ENCODE measurements around the gene HIVEP3.

The HIVEP3 gene

GRCh38 chr1:41894101-41894807 lies 24.5 kb downstream of the HIVEP3 start:
- no peaks in the 10 kb centered on the region for H3K27me3 ChIP-seq (ENCODE audit: control insufficient read depth, insufficient read depth, low read length)
- no peak overlapping the region for H3K9ac ChIP-seq (ENCODE audit: low read depth, low read length)
- H3K9me3 ChIP-seq (ENCODE audit: control insufficient read depth, insufficient read depth, low read length), result no peaks in the 10 kb centered on the region
- H3K4me1 ChIP-seq (ENCODE audit: control insufficient read depth, insufficient read depth, low read length), result 0 out of 2 replicates have a peak, but pooled peaks cover 2% of the 10 kb centered on the region
- no peaks in the 10 kb centered on the region for H3K36me3 ChIP-seq (ENCODE audit: control insufficient read depth, insufficient read depth, low read length)
- H3K4me3 ChIP-seq (ENCODE audit: low read depth, low read length), result no peak overlapping the region
- no peak overlapping the region for H3K27ac ChIP-seq (ENCODE audit: low read depth, low read length)

GRCh38 chr1:41892301-41892781 lies 26.4 kb downstream of the HIVEP3 start:
- 0 out of 2 replicates have a peak, but pooled peaks cover 2% of the 10 kb centered on the region for H3K4me1 ChIP-seq (ENCODE audit: control insufficient read depth, insufficient read depth, low read length)
- no peaks in the 10 kb centered on the region for H3K36me3 ChIP-seq (ENCODE audit: control insufficient read depth, insufficient read depth, low read length)
- no peaks in the 10 kb centered on the region for H3K9me3 ChIP-seq (ENCODE audit: control insufficient read depth, insufficient read depth, low read length)
- H3K4me3 ChIP-seq (ENCODE audit: low read depth, low read length), result no peak overlapping the region
- no peak overlapping the region for H3K27ac ChIP-seq (ENCODE audit: low read depth, low read length)
- H3K9ac ChIP-seq (ENCODE audit: low read depth, low read length), result no peak overlapping the region
- no peaks in the 10 kb centered on the region for H3K27me3 ChIP-seq (ENCODE audit: control insufficient read depth, insufficient read depth, low read length)

- H3K4me3 ChIP-seq (ENCODE audit: low read depth, low read length), result no peak overlapping the region
- no peak overlapping the region for H3K27ac ChIP-seq (ENCODE audit: low read depth, low read length)
- H3K36me3 ChIP-seq (ENCODE audit: control insufficient read depth, insufficient read depth, low read length), result no peaks in the 10 kb centered on the region
- H3K9ac ChIP-seq (ENCODE audit: low read depth, low read length), result no peak overlapping the region
- H3K27me3 ChIP-seq (ENCODE audit: control insufficient read depth, insufficient read depth, low read length), result no peaks in the 10 kb centered on the region
- H3K4me1 ChIP-seq (ENCODE audit: control insufficient read depth, insufficient read depth, low read length), result 0 out of 2 replicates have a peak, but pooled peaks cover 2% of the 10 kb centered on the region
- H3K9me3 ChIP-seq (ENCODE audit: control insufficient read depth, insufficient read depth, low read length), result no peaks in the 10 kb centered on the region
These were observed 27.4 kb downstream of the HIVEP3 start for GRCh38 chr1:41891199-41891896.

GRCh38 chr1:41890825-41891198 lies 27.9 kb downstream of the HIVEP3 start:
- H3K36me3 ChIP-seq (ENCODE audit: control insufficient read depth, insufficient read depth, low read length), result no peaks in the 10 kb centered on the region
- H3K27ac ChIP-seq (ENCODE audit: low read depth, low read length), result no peak overlapping the region
- no peaks in the 10 kb centered on the region for H3K9me3 ChIP-seq (ENCODE audit: control insufficient read depth, insufficient read depth, low read length)
- no peak overlapping the region for H3K4me3 ChIP-seq (ENCODE audit: low read depth, low read length)
- H3K27me3 ChIP-seq (ENCODE audit: control insufficient read depth, insufficient read depth, low read length), result no peaks in the 10 kb centered on the region
- H3K9ac ChIP-seq (ENCODE audit: low read depth, low read length), result no peak overlapping the region
- H3K4me1 ChIP-seq (ENCODE audit: control insufficient read depth, insufficient read depth, low read length), result 0 out of 2 replicates have a peak, but pooled peaks cover 2% of the 10 kb centered on the region

GRCh38 chr1:41889506-41890414 lies 29.0 kb downstream of the HIVEP3 start:
- Histone ChIP-seq H3K9ac (ENCODE audit: low read depth, low read length) (no peak overlapping the region), H3K4me1 (ENCODE audit: control insufficient read depth, insufficient read depth, low read length) (0 out of 2 replicates have a peak, but pooled peaks cover 2% of the 10 kb centered on the region), H3K9me3 (ENCODE audit: control insufficient read depth, insufficient read depth, low read length) (no peaks in the 10 kb centered on the region), H3K27me3 (ENCODE audit: control insufficient read depth, insufficient read depth, low read length) (no peaks in the 10 kb centered on the region), H3K27ac (ENCODE audit: low read depth, low read length) (no peak overlapping the region), H3K36me3 (ENCODE audit: control insufficient read depth, insufficient read depth, low read length) (no peaks in the 10 kb centered on the region), H3K4me3 (ENCODE audit: low read depth, low read length) (no peak overlapping the region)

GRCh38 chr1:41888756-41889155 lies 30.0 kb downstream of the HIVEP3 start:
- Histone ChIP-seq H3K9me3 (ENCODE audit: control insufficient read depth, insufficient read depth, low read length) (no peaks in the 10 kb centered on the region), H3K36me3 (ENCODE audit: control insufficient read depth, insufficient read depth, low read length) (no peaks in the 10 kb centered on the region), H3K27ac (ENCODE audit: low read depth, low read length) (no peak overlapping the region), H3K4me3 (ENCODE audit: low read depth, low read length) (no peak overlapping the region), H3K9ac (ENCODE audit: low read depth, low read length) (no peak overlapping the region), H3K27me3 (ENCODE audit: control insufficient read depth, insufficient read depth, low read length) (no peaks in the 10 kb centered on the region), H3K4me1 (ENCODE audit: control insufficient read depth, insufficient read depth, low read length) (0 out of 2 replicates have a peak, but pooled peaks cover 2% of the 10 kb centered on the region)

GRCh38 chr1:41887365-41887764 lies 31.4 kb downstream of the HIVEP3 start:
- H3K4me3 ChIP-seq (ENCODE audit: low read depth, low read length), result no peak overlapping the region
- H3K36me3 ChIP-seq (ENCODE audit: control insufficient read depth, insufficient read depth, low read length), result no peaks in the 10 kb centered on the region
- H3K9me3 ChIP-seq (ENCODE audit: control insufficient read depth, insufficient read depth, low read length), result no peaks in the 10 kb centered on the region
- no peak overlapping the region for H3K27ac ChIP-seq (ENCODE audit: low read depth, low read length)
- H3K27me3 ChIP-seq (ENCODE audit: control insufficient read depth, insufficient read depth, low read length), result no peaks in the 10 kb centered on the region
- H3K9ac ChIP-seq (ENCODE audit: low read depth, low read length), result no peak overlapping the region
- H3K4me1 ChIP-seq (ENCODE audit: control insufficient read depth, insufficient read depth, low read length), result 0 out of 2 replicates have a peak, but pooled peaks cover 2% of the 10 kb centered on the region

- Histone ChIP-seq H3K27me3 (ENCODE audit: control insufficient read depth, insufficient read depth, low read length) (no peaks in the 10 kb centered on the region), H3K4me3 (ENCODE audit: low read depth, low read length) (no peak overlapping the region), H3K9me3 (ENCODE audit: control insufficient read depth, insufficient read depth, low read length) (no peaks in the 10 kb centered on the region), H3K36me3 (ENCODE audit: control insufficient read depth, insufficient read depth, low read length) (no peaks in the 10 kb centered on the region), H3K27ac (ENCODE audit: low read depth, low read length) (no peak overlapping the region), H3K4me1 (ENCODE audit: control insufficient read depth, insufficient read depth, low read length) (no peaks in the 10 kb centered on the region), H3K9ac (ENCODE audit: low read depth, low read length) (no peak overlapping the region)
These were observed 34.2 kb downstream of the HIVEP3 start for GRCh38 chr1:41884256-41885230.

- H3K27me3 ChIP-seq (ENCODE audit: control insufficient read depth, insufficient read depth, low read length), result no peaks in the 10 kb centered on the region
- H3K4me3 ChIP-seq (ENCODE audit: low read depth, low read length), result no peak overlapping the region
- H3K27ac ChIP-seq (ENCODE audit: low read depth, low read length), result no peak overlapping the region
- no peaks in the 10 kb centered on the region for H3K36me3 ChIP-seq (ENCODE audit: control insufficient read depth, insufficient read depth, low read length)
- no peaks in the 10 kb centered on the region for H3K4me1 ChIP-seq (ENCODE audit: control insufficient read depth, insufficient read depth, low read length)
- no peaks in the 10 kb centered on the region for H3K9me3 ChIP-seq (ENCODE audit: control insufficient read depth, insufficient read depth, low read length)
- no peak overlapping the region for H3K9ac ChIP-seq (ENCODE audit: low read depth, low read length)
These were observed 35.2 kb downstream of the HIVEP3 start for GRCh38 chr1:41883507-41883906.

- no peak overlapping the region for H3K9ac ChIP-seq (ENCODE audit: low read depth, low read length)
These were observed 36.2 kb downstream of the HIVEP3 start for GRCh38 chr1:41882486-41882885.

More at GRCh38 chr1:41882486-41882885, 36.2 kb downstream of the HIVEP3 start:
- Histone ChIP-seq H3K27me3 (ENCODE audit: control insufficient read depth, insufficient read depth, low read length) (no peaks in the 10 kb centered on the region), H3K9me3 (ENCODE audit: control insufficient read depth, insufficient read depth, low read length) (no peaks in the 10 kb centered on the region), H3K4me1 (ENCODE audit: control insufficient read depth, insufficient read depth, low read length) (no peaks in the 10 kb centered on the region), H3K27ac (ENCODE audit: low read depth, low read length) (no peak overlapping the region), H3K4me3 (ENCODE audit: low read depth, low read length) (no peak overlapping the region), H3K36me3 (ENCODE audit: control insufficient read depth, insufficient read depth, low read length) (no peaks in the 10 kb centered on the region)
